Mesenchymal stem cell (in vitro differentiated cells and primary cell): ENCODE data around the gene SLC4A2.
"Not testable (repeated sequence)": the region's sequence is repeated elsewhere in the genome, so short reads cannot be mapped to it uniquely, and the experiment has no call there.

ENCODE experiments used
- DNase-seq: peaks from one replicate; pipeline ENCODE4 v3.0.0-alpha.2; 2013
- H2AFZ ChIP-seq: one replicate; pipeline ENCODE4 v1.6.1; 2013; ENCODE audit warnings: low read depth, mild to moderate bottlenecking, control low read depth, inconsistent platforms, low read length, moderate library complexity
- H2AK5ac ChIP-seq: 2 replicates; pipeline ENCODE4 v1.6.1; 2013; ENCODE audit warnings: low read length, moderate library complexity, mild to moderate bottlenecking, inconsistent platforms; ENCODE audit not compliant: severe bottlenecking
- H2BK120ac ChIP-seq: one replicate; pipeline ENCODE4 v1.6.1; 2013; ENCODE audit warnings: low read depth, mild to moderate bottlenecking, inconsistent platforms, low read length, moderate library complexity
- H2BK12ac ChIP-seq, 2 experiments: one replicate each; pipeline ENCODE4 v1.6.1; 2013; ENCODE audit warnings: inconsistent platforms in 2 of 2, low read length in 2 of 2, mild to moderate bottlenecking in 2 of 2, moderate library complexity in 2 of 2, control low read depth in 1 of 2
- H2BK15ac ChIP-seq: one replicate; pipeline ENCODE4 v1.6.1; 2013; ENCODE audit warnings: mild to moderate bottlenecking, low read depth, inconsistent platforms; ENCODE audit not compliant: poor library complexity, severe bottlenecking
- H2BK5ac ChIP-seq: 2 replicates; pipeline ENCODE4 v1.6.1; 2013; ENCODE audit warnings: low read depth, mild to moderate bottlenecking, low read length, control low read depth, inconsistent platforms; ENCODE audit not compliant: poor library complexity, severe bottlenecking
- H3K14ac ChIP-seq, 2 experiments: one replicate each; pipeline ENCODE4 v1.6.1; 2013; ENCODE audit warnings: inconsistent platforms in 2 of 2, low read length in 2 of 2, control low read depth in 1 of 2, mild to moderate bottlenecking in 1 of 2, moderate library complexity in 1 of 2
- H3K18ac ChIP-seq, 2 experiments: one replicate each; pipeline ENCODE4 v1.6.1; 2013; ENCODE audit warnings: inconsistent platforms in 2 of 2, low read length in 2 of 2, control low read depth in 1 of 2, low read depth in 1 of 2, mild to moderate bottlenecking in 1 of 2
- H3K23ac ChIP-seq, 2 experiments: one replicate each; pipeline ENCODE4 v1.6.1; 2013; ENCODE audit warnings: inconsistent platforms in 2 of 2, low read length in 2 of 2, mild to moderate bottlenecking in 2 of 2, moderate library complexity in 2 of 2, control low read depth in 1 of 2
- H3K27ac ChIP-seq: 2 replicates; pipeline ENCODE4 v1.5.1; 2013; ENCODE audit warnings: mild to moderate bottlenecking, moderate library complexity, low read length, control low read depth, inconsistent platforms; ENCODE audit not compliant: poor library complexity, severe bottlenecking
- H3K27me3 ChIP-seq, 2 experiments: 2 replicates each; pipeline versions ENCODE4 v1.6.1 to v1.7.0; 2013; ENCODE audit warnings: low read length in 2 of 2, mild to moderate bottlenecking in 2 of 2, moderate library complexity in 2 of 2, control low read depth in 1 of 2, inconsistent platforms in 1 of 2; ENCODE audit not compliant: control insufficient read depth in 1 of 2, insufficient read depth in 1 of 2
- H3K36me3 ChIP-seq, 2 experiments: 2 replicates each; pipeline versions ENCODE4 v1.6.1 to v1.7.0; 2013; ENCODE audit warnings: low read length in 2 of 2, control low read depth in 1 of 2, inconsistent platforms in 1 of 2, low read depth in 1 of 2, mild to moderate bottlenecking in 1 of 2; ENCODE audit not compliant: insufficient read depth in 2 of 2, control insufficient read depth in 1 of 2
- H3K4ac ChIP-seq, 2 experiments: one replicate each; pipeline ENCODE4 v1.6.1; 2013; ENCODE audit warnings: inconsistent platforms in 2 of 2, low read length in 2 of 2, mild to moderate bottlenecking in 2 of 2, moderate library complexity in 2 of 2, control low read depth in 1 of 2, low read depth in 1 of 2
- H3K4me1 ChIP-seq: 2 replicates; pipeline ENCODE4 v1.6.1; 2013; ENCODE audit warnings: low read depth, low read length, control low read depth; ENCODE audit not compliant: control insufficient read depth, insufficient read depth
- H3K4me2 ChIP-seq: 2 replicates; pipeline ENCODE4 v1.6.1; 2013; ENCODE audit warnings: low read length, mild to moderate bottlenecking, inconsistent platforms; ENCODE audit not compliant: poor library complexity, severe bottlenecking
- H3K4me3 ChIP-seq, 2 experiments: 2 replicates each; pipeline versions ENCODE4 v1.5.1 to v1.7.0; 2013; ENCODE audit warnings: low read length in 2 of 2, mild to moderate bottlenecking in 2 of 2, control low read depth in 1 of 2, low read depth in 1 of 2; ENCODE audit not compliant: insufficient read depth in 1 of 2
- H3K79me1 ChIP-seq: replicated peaks from 2 replicates; pipeline ENCODE4 v1.6.1; 2013; ENCODE audit warnings: mild to moderate bottlenecking, control low read depth, low read length, inconsistent platforms; ENCODE audit not compliant: poor library complexity, severe bottlenecking
- H3K9ac ChIP-seq: 2 replicates; pipeline ENCODE4 v1.7.0; 2013; ENCODE audit warnings: mild to moderate bottlenecking, low read length, moderate library complexity
- H3K9me3 ChIP-seq: 2 replicates; pipeline ENCODE4 v1.7.0; 2013; ENCODE audit warnings: mild to moderate bottlenecking, low read length; ENCODE audit not compliant: control insufficient read depth
- H4K8ac ChIP-seq: one replicate; pipeline ENCODE4 v1.6.1; 2013; ENCODE audit warnings: inconsistent platforms, mild to moderate bottlenecking, low read length, moderate library complexity
- H4K91ac ChIP-seq: one replicate; pipeline ENCODE4 v1.6.1; 2013; ENCODE audit warnings: mild to moderate bottlenecking, low read length, inconsistent platforms
- WGBS: methylation state at CpG from one replicate; pipeline ENCODE4 v1.1.7; 2013; ENCODE audit warnings: mixed read lengths; 5-methylcytosine and 5-hydroxymethylcytosine counted together

The SLC4A2 gene

DNA sequence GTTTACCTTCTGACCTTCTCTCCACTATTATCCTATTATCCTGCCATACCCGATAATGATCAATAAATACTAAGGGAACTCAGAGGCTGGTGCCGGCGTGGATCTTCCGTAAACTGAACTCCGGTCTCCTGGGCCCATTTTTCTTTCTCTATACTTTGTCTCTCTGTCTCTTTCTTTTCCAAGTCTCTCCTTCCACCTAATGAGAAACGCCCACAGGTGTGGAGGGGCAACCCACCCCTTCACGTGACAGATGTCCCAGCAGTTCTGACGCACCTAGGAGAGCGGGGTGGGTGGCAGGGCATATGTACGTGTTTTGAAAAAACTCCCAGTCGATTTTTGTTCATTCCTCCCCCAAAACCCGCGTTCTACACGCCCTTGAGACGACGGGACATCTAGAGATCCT, 31.7 kb upstream of the SLC4A2 start:
- not testable (repeated sequence) for H3K36me3 ChIP-seq, H3K14ac ChIP-seq, H2BK5ac ChIP-seq, H3K9me3 ChIP-seq, H2BK120ac ChIP-seq, H3K23ac ChIP-seq, H3K4me1 ChIP-seq, H2BK15ac ChIP-seq, DNase-seq, H4K91ac ChIP-seq, H3K27ac ChIP-seq, H2AK5ac ChIP-seq
- peak overlapping the region; percentile 35 to 43 for H3K18ac ChIP-seq
- H3K4me2 ChIP-seq, result peak overlapping the region; percentile 58
- peak overlapping the region; percentile 91 for H2AFZ ChIP-seq
- peaks cover 12% of the 10 kb centered on the region for H3K79me1 ChIP-seq
- WGBS, result 18% methylated on average over 16 of the region's 16 CpGs
- peak overlapping the region; percentile 92 for H3K9ac ChIP-seq
- H4K8ac ChIP-seq, result peak overlapping the region; percentile 76
- H2BK12ac ChIP-seq, result peak overlapping the region in 1 of 2 experiments; percentile 31
- peak overlapping the region; percentile 39 to 92 for H3K4me3 ChIP-seq
- H3K4ac ChIP-seq, result peak overlapping the region in 1 of 2 experiments; percentile 30
- H3K27me3 ChIP-seq, result peaks cover 6 to 14% of the 10 kb centered on the region in 2 experiments

GRCh38 chr7:151028131-151028947, 31.1 kb upstream of the SLC4A2 start, which contains the start of gene ABCB8:
Gene ABCB8 (plus strand): TSS chr7:151028450. CDS start chr7:151028516, 66 bp downstream.
- H3K14ac ChIP-seq, result no peak within 1 kb of the TSS
- H3K4ac ChIP-seq, result peak within 1 kb of the TSS in 1 of 2 experiments; percentile 54
- H3K4me1 ChIP-seq, result peaks cover 6% of the 10 kb centered on the region
- peak within 1 kb of the TSS; percentile 86 for H3K4me2 ChIP-seq
- H2BK15ac ChIP-seq, result no peak within 1 kb of the TSS
- no peak within 1 kb of the TSS for H4K91ac ChIP-seq
- 2% methylated on average over 53 of the region's 53 CpGs for WGBS
- H2AFZ ChIP-seq, result peak within 1 kb of the TSS; percentile 91
- H2BK120ac ChIP-seq, result no peak within 1 kb of the TSS
- peak within 1 kb of the TSS; percentile 92 for H3K9ac ChIP-seq
- H3K36me3 ChIP-seq, result peaks cover 2 to 13% of the 10 kb centered on the region in 2 experiments
- H2AK5ac ChIP-seq, result no peak within 1 kb of the TSS
- H3K9me3 ChIP-seq, result no peaks in the 10 kb centered on the region
- H3K18ac ChIP-seq, result peak within 1 kb of the TSS; percentile 35 to 90
- peak within 1 kb of the TSS; percentile 48 for H3K27ac ChIP-seq
- peak within 1 kb of the TSS; percentile 80 for H4K8ac ChIP-seq
- no peak within 1 kb of the TSS for H3K23ac ChIP-seq
- H3K79me1 ChIP-seq, result peaks cover 14% of the 10 kb centered on the region
- H3K27me3 ChIP-seq, result peaks cover under 1 to 11% of the 10 kb centered on the region in 2 experiments
- peak within 1 kb of the TSS; percentile 56 to 67 for H2BK12ac ChIP-seq
- H2BK5ac ChIP-seq, result no peak within 1 kb of the TSS
- H3K4me3 ChIP-seq, result peak within 1 kb of the TSS; percentile 65 to 92
- DNase-seq, result peak; percentile 99

DNA sequence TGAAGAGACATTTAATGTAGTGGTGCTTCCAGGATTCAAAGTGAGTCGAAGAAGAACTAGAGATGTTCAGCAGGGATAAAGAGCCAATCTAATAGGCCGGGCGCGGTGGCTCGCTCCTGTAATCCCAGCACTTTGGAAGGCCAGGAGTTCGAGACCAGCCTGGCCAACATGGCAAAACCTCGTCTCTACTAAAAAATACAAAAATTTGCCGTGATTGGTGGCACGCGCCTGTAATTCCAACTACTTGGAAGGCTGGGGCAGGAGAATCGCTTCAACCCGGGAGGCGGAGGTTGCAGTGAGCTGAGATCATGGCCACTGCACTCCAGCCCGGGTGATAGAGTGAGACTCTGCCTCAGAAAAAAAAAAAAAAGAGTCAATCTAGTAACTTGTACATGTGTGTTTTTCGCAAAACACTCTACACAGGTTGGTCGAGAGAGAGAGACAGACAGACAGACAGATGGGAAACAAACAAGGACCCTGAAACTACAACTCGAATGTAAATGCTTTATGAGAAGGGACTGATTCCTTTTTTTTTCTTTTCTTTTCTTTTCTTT, 30.4 kb upstream of the SLC4A2 start:
- peak overlapping the region; percentile 77 for H4K8ac ChIP-seq
- H3K4ac ChIP-seq, result no peak overlapping the region
- DNase-seq, result no peak
- no peak overlapping the region for H2BK15ac ChIP-seq
- H2BK12ac ChIP-seq, result peak overlapping the region in 1 of 2 experiments; percentile 56
- WGBS, result 72% methylated on average over 14 of the region's 17 CpGs
- peaks cover 20% of the 10 kb centered on the region for H3K79me1 ChIP-seq
- peak overlapping the region; percentile 65 to 92 for H3K4me3 ChIP-seq
- H3K27ac ChIP-seq, result peak overlapping the region; percentile 15
- no peak overlapping the region for H2AK5ac ChIP-seq
- peak overlapping the region; percentile 86 for H3K4me2 ChIP-seq
- no peak overlapping the region for H2BK5ac ChIP-seq
- no peaks in the 10 kb centered on the region for H3K9me3 ChIP-seq
- H3K23ac ChIP-seq, result no peak overlapping the region
- H3K4me1 ChIP-seq, result peaks cover 6% of the 10 kb centered on the region
- no peak overlapping the region for H4K91ac ChIP-seq
- no peak overlapping the region for H2BK120ac ChIP-seq
- H3K9ac ChIP-seq, result peak overlapping the region; percentile 92
- no peak overlapping the region for H3K14ac ChIP-seq
- H3K27me3 ChIP-seq, result peaks cover 0 to 7% of the 10 kb centered on the region in 2 experiments
- H2AFZ ChIP-seq, result no peak overlapping the region
- no peak overlapping the region for H3K18ac ChIP-seq
- peaks cover 9 to 20% of the 10 kb centered on the region in 2 experiments for H3K36me3 ChIP-seq

- Histone ChIP-seq H2BK5ac (no peak overlapping the region), H3K4ac (no peak overlapping the region), H2BK15ac (no peak overlapping the region), H3K4me1 (peaks cover 6% of the 10 kb centered on the region), H3K36me3 (peaks cover 29 to 40% of the 10 kb centered on the region in 2 experiments), H3K9ac (no peak overlapping the region), H3K4me2 (no peak overlapping the region), H3K18ac (no peak overlapping the region), H3K9me3 (no peaks in the 10 kb centered on the region), H4K91ac (no peak overlapping the region), H2BK120ac (no peak overlapping the region), H3K4me3 (no peak overlapping the region), H3K79me1 (peaks cover 23% of the 10 kb centered on the region), H3K23ac (no peak overlapping the region), H3K14ac (no peak overlapping the region), H2AK5ac (no peak overlapping the region), H3K27me3 (peaks cover 0 to 3% of the 10 kb centered on the region in 2 experiments), H2BK12ac (no peak overlapping the region), H3K27ac (no peak overlapping the region), H4K8ac (no peak overlapping the region), H2AFZ (no peak overlapping the region)
- DNase-seq, result peak; percentile 83
- 56% methylated on average over 2 of the region's 4 CpGs for WGBS
Observed at GRCh38 chr7:151031011-151031410, 28.4 kb upstream of the SLC4A2 start.
